ENCODE measurements around the gene UBXN6.

UBXN6 gene

GRCh38 chr19:4409123-4409933, 48.3 kb downstream of the UBXN6 start:
- no peak for DNase-seq (ENCODE audit: low spot score)

GRCh38 chr19:4406626-4407025, 51.0 kb downstream of the UBXN6 start:
- DNase-seq (ENCODE audit: low spot score), result no peak

- no peak for DNase-seq (ENCODE audit: low spot score)
These were observed 51.6 kb downstream of the UBXN6 start for GRCh38 chr19:4405977-4406376.

GRCh38 chr19:4403005-4403761, 54.4 kb downstream of the UBXN6 start:
- DNase-seq (ENCODE audit: low spot score), result no peak

- peak; percentile 99 for DNase-seq (ENCODE audit: low spot score)
These were observed 55.2 kb downstream of the UBXN6 start, which contains the start of gene CHAF1A for GRCh38 chr19:4402171-4403004. TSS of gene CHAF1A (plus strand) at chr19:4402640. CDS start at chr19:4402763, 123 bp downstream.

GRCh38 chr19:4401769-4402170, 55.8 kb downstream of the UBXN6 start:
- no peak for DNase-seq (ENCODE audit: low spot score)

- peak; percentile 82 for DNase-seq (ENCODE audit: low spot score)
These were observed 57.3 kb downstream of the UBXN6 start, which contains the start of gene SH3GL1 for GRCh38 chr19:4400135-4400936. TSS of gene SH3GL1 (minus strand) at chr19:4400547. CDS start at chr19:4400368, 179 bp downstream.

- DNase-seq (ENCODE audit: low spot score), result no peak
These were observed 57.8 kb downstream of the UBXN6 start for GRCh38 chr19:4399812-4400134.

GRCh38 chr19:4396949-4397783, 60.4 kb downstream of the UBXN6 start:
- DNase-seq (ENCODE audit: low spot score), result no peak
